Measurements from ENCODE around the gene PHC2.

- TF ChIP-seq CTCF (IDR thresholded peaks at IDR 0.05) (no peak), POLR2A (IDR thresholded peaks at IDR 0.05) (no peak)
These were observed 103.1 kb downstream of the PHC2 start for GRCh38 chr1:33327587-33328325.
